ENCODE results near the gene ITLN1. TPM values are rescaled to one million over a fixed set of nuclear protein-coding genes. Genes with fewer than 3 reads are reported as not detected.
"Not testable (repeated sequence)": the region's sequence is repeated elsewhere in the genome, so short reads cannot be mapped to it uniquely, and the experiment has no call there.

ITLN1 gene
- total and polyA plus RNA-seq, 3 donors from 2014 or later = 2.3 to 45.8 (median 8.8) TPM

GRCh38 chr1:160904783-160905616 is 20.0 kb upstream of the ITLN1 start:
- H3K4me3 ChIP-seq = no peak overlapping the region
- peak; percentile 50 for DNase-seq
- intact Hi-C loops (cut with DNase I; ENCODE audit: low total_unique reads) = no loop called here
- H3K4me1 ChIP-seq = peaks cover 42% of the 10 kb centered on the region
- H3K9me3 ChIP-seq = no peaks in the 10 kb centered on the region
- 36 to 47% methylated on average over 8 of the region's 8 CpGs for WGBS, 2 donors
- no peaks in the 10 kb centered on the region for H3K36me3 ChIP-seq (ENCODE audit: low read depth, missing control alignments)
- peak overlapping the region; percentile 64 to 66 for H3K27ac ChIP-seq
- H3K27me3 ChIP-seq = no peaks in the 10 kb centered on the region
- TF ChIP-seq POLR2A (IDR thresholded peaks at IDR 0.05) (no peak), CTCF (IDR thresholded peaks at IDR 0.05) (no peak)

- H3K27ac ChIP-seq; DNase-seq; intact Hi-C loops (cut with DNase I; ENCODE audit: low total_unique reads); H3K4me3 ChIP-seq; H3K36me3 ChIP-seq (ENCODE audit: low read depth, missing control alignments); H3K9me3 ChIP-seq; H3K27me3 ChIP-seq: not testable (repeated sequence)
- peaks cover 31% of the 10 kb centered on the region for H3K4me1 ChIP-seq
- WGBS, 2 donors = 40 to 50% methylated on average over 1 of the region's 1 CpG
Observed at GRCh38 chr1:160902251-160902650, 17.3 kb upstream of the ITLN1 start.

GRCh38 chr1:160901768-160902167 is 16.8 kb upstream of the ITLN1 start:
- Histone ChIP-seq H3K4me3 (no peak overlapping the region), H3K9me3 (no peaks in the 10 kb centered on the region), H3K27me3 (no peaks in the 10 kb centered on the region), H3K27ac (no peak overlapping the region), H3K36me3 (ENCODE audit: low read depth, missing control alignments) (no peaks in the 10 kb centered on the region), H3K4me1 (peaks cover 26% of the 10 kb centered on the region)
- TF ChIP-seq POLR2A (IDR thresholded peaks at IDR 0.05) (no peak), CTCF (IDR thresholded peaks at IDR 0.05) (no peak)
- intact Hi-C loops (cut with DNase I; ENCODE audit: low total_unique reads) = no loop called here
- DNase-seq = no peak
- 82 to 100% methylated on average over 2 of the region's 2 CpGs for WGBS, 2 donors

GRCh38 chr1:160900683-160901082 is 15.7 kb upstream of the ITLN1 start:
- intact Hi-C loops (cut with DNase I; ENCODE audit: low total_unique reads); DNase-seq; H3K27me3 ChIP-seq; H3K9me3 ChIP-seq; H3K4me3 ChIP-seq; H3K27ac ChIP-seq; H3K36me3 ChIP-seq (ENCODE audit: low read depth, missing control alignments): not testable (repeated sequence)
- H3K4me1 ChIP-seq = peaks cover 18% of the 10 kb centered on the region
- WGBS, 2 donors = 68 to 79% methylated on average over 3 of the region's 3 CpGs

- H3K9me3 ChIP-seq; H3K36me3 ChIP-seq (ENCODE audit: low read depth, missing control alignments); intact Hi-C loops (cut with DNase I; ENCODE audit: low total_unique reads); H3K27me3 ChIP-seq; H3K4me3 ChIP-seq; H3K27ac ChIP-seq; DNase-seq; H3K4me1 ChIP-seq: not testable (repeated sequence)
- 94 to 95% methylated on average over 16 to 18 of the region's 18 CpGs for WGBS, 2 donors
Observed at GRCh38 chr1:160894368-160895135, 9.6 kb upstream of the ITLN1 start.

- WGBS, 2 donors = 67 to 77% methylated on average over 2 of the region's 2 CpGs
- TF ChIP-seq CTCF (IDR thresholded peaks at IDR 0.05) (no peak), POLR2A (IDR thresholded peaks at IDR 0.05) (no peak)
- DNase-seq = no peak
- Histone ChIP-seq H3K4me3 (no peak overlapping the region), H3K36me3 (ENCODE audit: low read depth, missing control alignments) (no peaks in the 10 kb centered on the region), H3K27me3 (no peaks in the 10 kb centered on the region), H3K27ac (no peak overlapping the region), H3K4me1 (no peaks in the 10 kb centered on the region), H3K9me3 (no peaks in the 10 kb centered on the region)
- intact Hi-C loops (cut with DNase I; ENCODE audit: low total_unique reads) = no loop called here
Observed at GRCh38 chr1:160891474-160891873, 6.5 kb upstream of the ITLN1 start.
